Activated naive CD8-positive, alpha-beta T cell treated with anti-CD3 and anti-CD28 coated beads for 36 hours (primary cell): ENCODE data around the gene GSG1L. TPM values are rescaled to one million over a fixed set of nuclear protein-coding genes. Genes with fewer than 3 reads are reported as not detected.

Experiments used
- DNase-seq: peaks from one replicate; pipeline ENCODE4 v3.0.0; 2021
- H3K27ac Mint-ChIP-seq: one replicate; pipeline ENCODE4 v1.8.0; 2022; ENCODE audit warnings: mild to moderate bottlenecking, moderate library complexity, mixed read lengths
- H3K27me3 Mint-ChIP-seq: one replicate; pipeline ENCODE4 v1.8.0; 2022; ENCODE audit warnings: mild to moderate bottlenecking, mixed read lengths
- H3K36me3 Mint-ChIP-seq: one replicate; pipeline ENCODE4 v1.8.0; 2021; ENCODE audit warnings: mild to moderate bottlenecking, mixed read lengths
- H3K4me1 Mint-ChIP-seq: one replicate; pipeline ENCODE4 v1.8.0; 2021; ENCODE audit warnings: mixed read lengths
- H3K4me3 Mint-ChIP-seq: one replicate; pipeline ENCODE4 v1.8.0; 2022; ENCODE audit warnings: mild to moderate bottlenecking, moderate library complexity, mixed read lengths
- H3K9me3 Mint-ChIP-seq: one replicate; pipeline ENCODE4 v1.8.0; 2022; ENCODE audit warnings: mixed read lengths
- total RNA-seq, 2 experiments: library from RNA; stranded (reverse); gene quantifications; one replicate each; pipeline ENCODE4 v1.2.3, GENCODE V29; 2021

Gene GSG1L
- total RNA-seq, 2 experiments from 2014 or later: not detected

DNA sequence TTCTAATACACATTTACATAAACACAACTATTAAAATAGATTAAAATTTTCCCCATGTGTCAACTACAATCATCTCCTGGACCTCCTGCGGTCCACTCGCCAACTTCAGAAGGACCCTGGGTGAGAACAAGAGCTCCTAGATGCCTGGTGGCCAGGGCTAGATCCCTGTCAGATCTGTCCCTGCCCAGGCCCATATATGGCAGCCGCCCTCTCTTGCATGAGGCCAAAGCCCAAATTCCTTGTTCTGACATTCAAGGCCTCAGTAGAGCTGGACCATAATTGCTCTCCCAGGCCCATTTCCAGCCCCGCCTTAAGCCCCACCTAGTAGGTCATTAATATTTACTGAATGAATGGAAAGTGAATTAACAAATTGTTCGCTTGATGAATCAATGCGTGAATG is 275.8 kb downstream of the GSG1L start:
- H3K9me3 Mint-ChIP-seq: no peaks in the 10 kb centered on the region
- no peaks in the 10 kb centered on the region for H3K4me1 Mint-ChIP-seq
- H3K36me3 Mint-ChIP-seq: no peaks in the 10 kb centered on the region
- H3K27ac Mint-ChIP-seq: no peak overlapping the region
- H3K4me3 Mint-ChIP-seq: no peak overlapping the region
- H3K27me3 Mint-ChIP-seq: no peaks in the 10 kb centered on the region
- DNase-seq: no peak

DNA sequence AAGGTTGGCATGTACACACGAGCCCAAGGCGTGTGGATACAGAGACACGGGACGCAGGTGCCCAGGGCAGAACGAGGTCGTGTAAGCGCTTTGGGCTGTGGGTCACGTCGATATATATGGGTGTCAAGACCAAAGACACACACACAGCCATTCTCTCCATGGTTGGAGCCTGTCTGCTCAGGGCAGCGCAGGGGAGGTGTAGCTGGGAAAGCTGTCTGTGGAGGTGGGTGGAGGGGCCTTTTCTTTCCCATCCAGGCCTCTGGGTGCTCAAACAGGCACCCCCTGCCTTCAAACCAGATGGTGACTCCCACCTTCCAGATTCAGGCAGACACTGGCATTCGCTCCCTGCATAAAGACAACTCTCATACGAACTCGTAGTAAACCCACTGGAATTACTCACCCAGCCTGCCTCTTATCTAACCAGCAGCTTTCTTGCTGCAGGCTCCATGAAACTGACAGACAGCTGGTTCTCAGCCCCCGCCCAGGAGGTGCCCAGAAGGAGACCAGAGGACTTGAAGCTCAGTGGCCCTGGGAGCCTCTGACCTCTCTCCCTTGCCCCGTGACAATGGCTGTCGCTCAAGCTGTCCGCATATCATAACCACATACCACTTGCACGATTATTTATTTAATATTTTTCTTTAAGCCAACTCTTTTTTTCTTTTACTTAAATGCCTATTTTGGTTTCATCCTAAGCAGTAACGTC is 276.4 kb downstream of the GSG1L start:
- Mint-ChIP-seq H3K27ac (no peak overlapping the region), H3K9me3 (no peaks in the 10 kb centered on the region), H3K4me3 (no peak overlapping the region), H3K4me1 (no peaks in the 10 kb centered on the region), H3K27me3 (no peaks in the 10 kb centered on the region), H3K36me3 (no peaks in the 10 kb centered on the region)
- no peak for DNase-seq

DNA sequence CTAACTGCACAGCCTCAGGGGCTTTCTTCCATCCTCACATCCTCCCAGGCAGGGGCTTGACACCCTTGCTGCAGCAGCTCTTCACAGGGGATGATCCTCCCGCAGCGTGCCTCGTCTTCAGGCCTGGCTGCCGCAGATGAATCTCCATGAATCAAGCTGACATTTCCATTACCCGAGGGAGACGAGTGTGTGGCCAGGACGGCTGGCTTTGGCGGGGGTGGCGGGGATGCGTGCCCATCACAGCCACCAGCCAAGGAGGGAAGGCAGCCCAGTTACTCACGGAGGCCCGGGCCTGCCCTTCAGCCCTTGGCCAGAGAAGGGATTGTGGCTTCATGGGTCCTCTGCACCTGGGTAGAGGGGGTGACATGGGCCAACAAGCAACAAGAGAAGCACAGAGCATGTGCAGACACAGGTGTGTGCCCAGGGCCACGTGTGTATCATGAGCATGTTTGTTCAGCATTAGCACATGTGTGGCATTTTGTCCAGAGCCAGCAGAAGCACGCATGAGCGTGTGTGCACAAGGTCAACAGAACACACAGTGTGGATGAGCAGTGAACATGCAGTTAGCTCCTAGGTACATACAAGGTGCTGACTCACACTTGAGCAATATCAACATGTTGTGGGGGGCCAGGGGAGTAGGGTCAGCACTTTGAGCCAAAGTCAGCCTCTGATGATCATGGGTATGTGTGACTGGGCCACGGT is 277.1 kb downstream of the GSG1L start:
- Mint-ChIP-seq H3K36me3 (no peaks in the 10 kb centered on the region), H3K9me3 (no peaks in the 10 kb centered on the region), H3K4me1 (no peaks in the 10 kb centered on the region), H3K4me3 (no peak overlapping the region), H3K27me3 (no peaks in the 10 kb centered on the region), H3K27ac (no peak overlapping the region)
- no peak for DNase-seq

DNA sequence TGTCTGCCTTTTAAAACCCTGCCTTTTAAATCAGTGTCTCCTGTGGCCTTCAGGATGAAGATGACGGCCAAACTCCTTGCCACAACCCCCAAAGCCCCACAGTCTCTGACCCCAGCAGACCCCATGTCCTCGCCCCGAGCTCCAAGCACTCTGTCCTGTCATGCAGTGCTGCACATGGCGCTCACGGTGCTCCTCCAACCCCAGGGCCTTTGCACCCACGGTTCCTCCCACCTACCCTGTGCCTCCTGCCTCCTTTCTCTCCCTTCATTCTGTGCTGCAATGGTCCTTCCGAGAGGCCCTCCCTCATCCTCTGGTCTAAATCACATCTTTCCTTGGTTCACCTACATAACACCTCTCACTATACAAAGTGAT is 278.2 kb downstream of the GSG1L start:
- no peaks in the 10 kb centered on the region for H3K4me1 Mint-ChIP-seq
- no peak overlapping the region for H3K4me3 Mint-ChIP-seq
- H3K36me3 Mint-ChIP-seq: no peaks in the 10 kb centered on the region
- no peak for DNase-seq
- no peaks in the 10 kb centered on the region for H3K9me3 Mint-ChIP-seq
- no peak overlapping the region for H3K27ac Mint-ChIP-seq
- H3K27me3 Mint-ChIP-seq: no peaks in the 10 kb centered on the region

DNA sequence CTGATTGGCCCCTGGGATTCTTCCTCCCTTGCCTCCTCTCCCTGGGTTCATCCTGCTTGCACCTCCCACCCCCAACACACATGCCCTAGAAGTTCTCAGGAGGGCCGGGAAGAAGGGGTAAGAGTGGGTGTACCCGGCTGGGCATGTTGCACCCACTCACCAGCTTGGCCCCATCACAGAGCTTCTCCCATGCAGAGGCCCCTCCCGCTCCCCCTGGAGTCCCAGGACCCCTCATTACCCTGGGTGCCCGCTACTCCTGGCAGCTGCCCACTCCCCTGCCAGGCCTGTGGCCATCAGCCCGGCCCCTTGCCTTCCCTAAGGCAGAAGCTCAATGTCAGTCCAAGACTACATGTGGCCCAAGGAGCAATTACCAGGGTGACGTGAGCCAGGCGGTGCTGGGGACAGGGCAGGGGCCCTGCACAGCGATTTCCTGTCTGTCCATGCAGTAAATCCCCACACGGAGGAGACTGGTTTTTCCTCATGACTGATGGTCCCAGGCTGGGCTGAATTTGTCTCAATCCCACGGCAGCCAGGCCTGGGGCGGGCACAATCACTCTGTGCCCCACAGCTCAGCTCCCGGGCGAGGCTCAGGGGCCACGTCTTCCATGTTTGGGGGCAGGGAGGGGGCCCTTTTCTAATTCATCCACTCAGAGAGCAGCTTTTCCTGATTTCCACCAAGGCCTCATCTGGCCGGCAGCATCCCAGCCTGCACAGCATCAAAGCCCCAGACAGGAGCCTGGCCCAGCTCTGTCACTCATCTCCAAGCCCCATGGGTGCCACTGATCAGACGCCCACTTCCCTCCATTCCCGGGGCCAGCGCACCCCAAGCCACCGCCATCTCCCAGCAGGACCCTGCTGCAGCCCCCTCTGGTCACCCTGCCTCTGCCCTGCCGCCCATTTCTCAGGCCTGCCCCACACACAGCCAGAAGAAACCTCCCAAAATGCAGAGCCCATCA is 278.9 kb downstream of the GSG1L start:
- DNase-seq: no peak
- H3K4me1 Mint-ChIP-seq: no peaks in the 10 kb centered on the region
- no peaks in the 10 kb centered on the region for H3K9me3 Mint-ChIP-seq
- no peaks in the 10 kb centered on the region for H3K36me3 Mint-ChIP-seq
- H3K27ac Mint-ChIP-seq: no peak overlapping the region
- H3K27me3 Mint-ChIP-seq: no peaks in the 10 kb centered on the region
- no peak overlapping the region for H3K4me3 Mint-ChIP-seq

DNA sequence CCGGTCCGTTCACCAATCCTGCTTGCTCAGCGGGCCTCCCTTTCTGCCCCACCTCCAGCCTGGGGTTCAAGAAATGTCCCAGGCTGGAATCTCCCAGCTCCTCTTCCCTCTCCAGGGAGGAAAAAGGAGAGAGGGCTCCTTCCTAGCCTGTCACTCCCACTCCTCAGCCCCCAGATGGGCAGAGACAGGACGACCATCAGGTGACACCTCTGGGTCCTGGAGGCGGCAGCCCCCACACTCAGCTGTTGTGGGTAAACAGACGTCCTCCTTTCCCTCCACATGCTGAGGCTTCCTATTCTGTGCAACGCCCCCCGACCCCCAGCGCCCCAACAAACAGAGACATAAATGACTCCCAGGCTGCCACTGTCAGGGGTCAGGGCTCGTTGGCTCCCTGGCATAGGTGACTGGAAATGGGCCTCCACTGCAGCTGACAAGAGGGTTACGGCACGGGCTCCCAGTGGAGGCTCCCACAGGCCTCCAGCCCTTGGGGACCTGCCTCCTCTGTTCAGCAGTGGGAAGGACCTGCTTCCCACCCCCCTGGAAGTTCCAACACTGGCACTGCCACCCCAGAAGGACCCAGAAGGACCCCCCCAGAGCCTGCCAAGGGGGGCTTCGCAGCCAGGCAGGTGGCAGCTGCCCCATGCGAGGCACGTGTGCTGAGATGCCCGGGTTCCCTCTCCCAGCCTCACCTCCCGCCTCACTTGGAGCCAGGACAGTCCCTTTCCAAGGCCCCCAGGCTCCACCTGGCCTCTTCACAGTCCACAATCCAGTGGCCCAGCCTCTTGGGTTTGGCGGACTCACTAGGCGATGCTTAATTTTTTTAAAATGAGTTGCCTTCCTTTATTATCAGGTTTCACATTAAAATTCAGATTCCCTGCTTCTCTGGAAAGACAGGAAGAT is 281.3 kb downstream of the GSG1L start:
- Mint-ChIP-seq H3K27ac (no peak overlapping the region), H3K27me3 (no peaks in the 10 kb centered on the region), H3K9me3 (no peaks in the 10 kb centered on the region), H3K36me3 (no peaks in the 10 kb centered on the region), H3K4me1 (no peaks in the 10 kb centered on the region), H3K4me3 (no peak overlapping the region)
- no peak for DNase-seq

DNA sequence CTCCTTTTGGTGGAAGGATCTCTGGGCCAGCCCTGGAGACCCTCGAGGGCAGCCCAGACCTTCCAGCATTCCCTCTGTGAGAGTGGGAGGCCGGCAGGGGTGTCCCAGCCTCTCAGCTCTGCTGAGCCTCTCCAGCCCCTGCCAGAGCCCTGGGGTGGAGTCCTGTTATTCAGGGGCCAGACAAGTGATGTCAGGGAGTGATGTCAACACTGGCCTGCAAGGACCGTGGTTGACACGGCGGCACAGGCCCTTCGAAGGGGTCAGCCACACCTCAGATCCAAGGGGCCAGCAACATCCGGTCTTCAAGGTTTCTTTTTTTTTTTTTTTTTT is 282.4 kb downstream of the GSG1L start:
- no peak overlapping the region for H3K4me3 Mint-ChIP-seq
- H3K27me3 Mint-ChIP-seq: no peaks in the 10 kb centered on the region
- no peaks in the 10 kb centered on the region for H3K4me1 Mint-ChIP-seq
- DNase-seq: no peak
- no peaks in the 10 kb centered on the region for H3K36me3 Mint-ChIP-seq
- H3K27ac Mint-ChIP-seq: no peak overlapping the region
- no peaks in the 10 kb centered on the region for H3K9me3 Mint-ChIP-seq

DNA sequence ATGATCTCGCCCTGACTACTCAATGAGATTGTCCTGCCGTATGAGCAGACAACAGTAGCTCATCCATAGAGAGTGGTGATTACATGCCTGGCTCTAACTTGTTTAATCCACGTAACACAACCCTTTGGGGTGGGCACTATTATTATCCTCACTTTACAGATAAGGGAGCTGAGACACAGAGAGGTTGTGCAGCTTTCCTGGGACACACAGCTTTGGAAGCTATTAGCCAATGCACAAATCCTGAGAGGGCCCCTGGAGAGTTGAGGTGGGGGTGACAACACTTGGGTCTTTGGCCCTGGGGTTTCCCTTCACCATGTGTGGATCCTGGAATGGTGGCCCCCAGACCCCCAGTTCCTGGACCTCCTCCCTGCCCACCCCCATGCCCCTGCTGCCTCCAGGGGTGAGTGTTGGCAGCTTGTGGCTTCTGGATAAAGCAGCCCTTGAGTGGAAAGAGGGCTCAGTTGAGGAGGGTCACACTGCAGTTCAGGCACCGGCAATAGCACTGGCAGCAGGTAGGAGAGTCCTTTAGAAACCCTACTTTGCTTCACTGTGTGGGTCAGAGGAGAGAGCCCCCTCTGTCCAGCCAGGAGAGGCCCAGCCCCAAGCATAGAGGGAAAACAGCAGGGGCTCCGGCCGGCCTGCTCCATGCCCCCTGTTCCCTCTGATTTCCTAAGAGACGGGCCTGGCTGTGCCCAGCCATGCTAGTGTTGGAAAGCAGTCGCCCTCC is 282.9 kb downstream of the GSG1L start:
- Mint-ChIP-seq H3K27me3 (no peaks in the 10 kb centered on the region), H3K4me1 (no peaks in the 10 kb centered on the region), H3K4me3 (no peak overlapping the region), H3K36me3 (no peaks in the 10 kb centered on the region), H3K9me3 (no peaks in the 10 kb centered on the region), H3K27ac (no peak overlapping the region)
- no peak for DNase-seq

DNA sequence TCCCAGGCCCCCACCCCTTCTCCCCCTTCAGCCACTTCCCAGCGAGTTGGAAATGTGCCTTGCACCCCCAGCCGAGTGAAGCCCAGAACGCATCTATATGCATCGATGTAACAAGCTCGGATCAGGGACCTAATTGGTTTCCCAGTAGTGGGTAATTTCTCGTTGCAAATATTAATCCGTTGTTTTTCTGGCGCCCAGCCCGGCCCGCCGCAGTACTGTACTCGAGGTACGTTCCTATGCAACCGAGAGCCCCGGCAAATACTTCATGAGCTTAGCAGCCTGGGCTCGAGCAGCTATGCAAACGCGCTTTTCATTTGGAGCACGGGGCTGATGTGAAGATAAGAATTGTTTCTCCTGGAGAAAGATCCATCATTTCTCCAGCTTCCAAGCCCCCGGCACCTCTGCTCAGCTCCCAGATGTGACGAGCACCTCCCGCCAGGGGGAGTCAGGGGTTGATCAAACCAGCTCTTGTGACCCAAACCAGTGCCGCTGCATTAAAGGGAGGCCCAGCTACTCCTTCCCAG is 283.8 kb downstream of the GSG1L start:
- H3K36me3 Mint-ChIP-seq: peaks cover under 1% of the 10 kb centered on the region
- no peaks in the 10 kb centered on the region for H3K4me1 Mint-ChIP-seq
- H3K27ac Mint-ChIP-seq: no peak overlapping the region
- no peaks in the 10 kb centered on the region for H3K9me3 Mint-ChIP-seq
- DNase-seq: no peak
- no peaks in the 10 kb centered on the region for H3K27me3 Mint-ChIP-seq
- no peak overlapping the region for H3K4me3 Mint-ChIP-seq

DNA sequence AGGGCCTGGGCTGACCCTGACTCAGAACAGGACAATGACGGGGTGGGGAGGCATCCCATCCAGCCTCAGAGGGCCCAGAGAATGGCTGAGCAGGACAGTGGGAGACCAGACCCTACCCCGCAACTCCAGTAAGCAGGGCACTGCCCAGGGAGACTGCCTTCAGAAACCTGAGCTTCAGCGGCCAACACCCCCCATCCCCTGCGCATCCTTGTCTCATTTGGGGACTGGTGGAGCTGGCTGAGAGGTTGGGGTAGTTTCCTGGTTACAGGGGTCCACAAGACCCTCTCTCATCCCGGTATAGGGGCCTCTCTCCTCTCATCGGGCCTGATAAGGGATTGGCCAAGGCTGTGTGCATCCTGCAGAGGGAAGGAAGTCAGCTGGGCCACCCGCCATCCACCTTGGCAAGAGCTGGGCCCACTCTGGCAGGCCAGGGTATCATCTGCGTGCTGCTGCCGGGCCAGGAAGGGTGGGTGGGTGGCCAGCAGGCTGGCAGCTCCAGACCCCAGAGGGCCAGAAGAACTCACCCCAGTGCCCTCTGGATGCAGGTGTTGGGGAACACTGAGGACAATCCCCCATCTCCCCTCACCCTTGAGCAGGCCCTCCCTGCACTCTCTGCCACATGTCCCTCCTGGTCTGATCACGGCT is 284.5 kb downstream of the GSG1L start:
- Mint-ChIP-seq H3K4me1 (no peaks in the 10 kb centered on the region), H3K27ac (no peak overlapping the region), H3K36me3 (peaks cover 3% of the 10 kb centered on the region), H3K27me3 (no peaks in the 10 kb centered on the region), H3K9me3 (no peaks in the 10 kb centered on the region), H3K4me3 (no peak overlapping the region)
- DNase-seq: no peak

DNA sequence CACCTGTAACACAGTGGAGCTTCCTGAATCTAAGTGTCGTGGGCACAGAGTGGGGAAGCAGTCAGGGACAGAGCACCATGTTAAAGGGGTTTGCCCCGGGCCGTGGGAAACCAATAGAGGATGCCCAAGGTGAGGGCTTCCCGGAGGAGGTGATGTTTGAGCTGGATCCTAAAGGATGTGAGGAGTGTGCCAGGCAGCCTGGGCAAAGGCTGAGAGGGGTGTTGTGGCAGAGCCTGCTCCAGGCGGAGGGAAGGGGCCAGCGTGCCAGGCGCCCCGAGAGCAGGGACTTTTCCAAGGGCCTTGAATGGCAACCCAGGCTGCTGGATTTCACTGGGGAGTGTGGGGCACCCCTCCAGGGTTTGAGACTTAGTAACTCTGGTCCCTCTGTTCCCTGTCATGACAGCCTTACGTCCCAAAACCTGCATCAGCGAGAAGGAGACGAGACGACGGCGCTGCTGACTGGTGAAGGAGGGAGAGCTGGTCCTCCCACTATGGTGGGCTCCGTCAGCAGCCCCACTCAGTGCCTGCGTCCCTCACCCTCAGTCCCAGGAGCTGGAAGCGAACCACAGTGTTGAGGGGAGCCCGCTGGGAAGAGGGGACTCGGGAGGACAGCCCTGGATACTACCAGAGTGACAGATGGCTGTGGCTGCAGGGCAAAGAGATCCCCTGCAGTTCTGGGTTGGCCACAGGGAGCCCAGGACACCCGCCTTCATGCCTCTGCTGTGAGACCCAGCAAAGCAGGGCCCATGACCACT is 285.2 kb downstream of the GSG1L start:
- Mint-ChIP-seq H3K36me3 (peaks cover 3% of the 10 kb centered on the region), H3K27me3 (no peaks in the 10 kb centered on the region), H3K27ac (no peak overlapping the region), H3K4me1 (no peaks in the 10 kb centered on the region), H3K4me3 (no peak overlapping the region), H3K9me3 (no peaks in the 10 kb centered on the region)
- no peak for DNase-seq

DNA sequence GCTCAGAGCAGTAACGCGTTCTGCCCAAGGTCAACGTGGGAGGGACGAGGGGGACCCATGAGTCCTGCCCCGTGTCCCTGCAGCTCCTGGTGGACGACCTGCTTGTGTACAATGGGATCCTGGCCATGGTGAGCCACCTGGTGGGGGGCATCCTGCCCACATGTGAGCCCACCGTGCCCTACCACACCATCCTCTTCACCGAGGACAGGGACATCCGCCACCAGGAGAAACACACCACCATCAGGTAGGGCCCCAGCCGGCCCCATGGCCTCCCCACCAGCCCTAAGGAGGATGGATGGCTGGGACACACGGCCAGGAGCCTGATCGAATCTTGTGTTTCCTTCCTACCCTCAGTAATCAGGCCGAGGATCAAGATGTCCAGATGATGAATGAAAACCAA is 286.0 kb downstream of the GSG1L start:
- peaks cover 3% of the 10 kb centered on the region for H3K36me3 Mint-ChIP-seq
- H3K27me3 Mint-ChIP-seq: no peaks in the 10 kb centered on the region
- H3K27ac Mint-ChIP-seq: no peak overlapping the region
- no peaks in the 10 kb centered on the region for H3K9me3 Mint-ChIP-seq
- H3K4me1 Mint-ChIP-seq: no peaks in the 10 kb centered on the region
- H3K4me3 Mint-ChIP-seq: no peak overlapping the region
- DNase-seq: no peak

DNA sequence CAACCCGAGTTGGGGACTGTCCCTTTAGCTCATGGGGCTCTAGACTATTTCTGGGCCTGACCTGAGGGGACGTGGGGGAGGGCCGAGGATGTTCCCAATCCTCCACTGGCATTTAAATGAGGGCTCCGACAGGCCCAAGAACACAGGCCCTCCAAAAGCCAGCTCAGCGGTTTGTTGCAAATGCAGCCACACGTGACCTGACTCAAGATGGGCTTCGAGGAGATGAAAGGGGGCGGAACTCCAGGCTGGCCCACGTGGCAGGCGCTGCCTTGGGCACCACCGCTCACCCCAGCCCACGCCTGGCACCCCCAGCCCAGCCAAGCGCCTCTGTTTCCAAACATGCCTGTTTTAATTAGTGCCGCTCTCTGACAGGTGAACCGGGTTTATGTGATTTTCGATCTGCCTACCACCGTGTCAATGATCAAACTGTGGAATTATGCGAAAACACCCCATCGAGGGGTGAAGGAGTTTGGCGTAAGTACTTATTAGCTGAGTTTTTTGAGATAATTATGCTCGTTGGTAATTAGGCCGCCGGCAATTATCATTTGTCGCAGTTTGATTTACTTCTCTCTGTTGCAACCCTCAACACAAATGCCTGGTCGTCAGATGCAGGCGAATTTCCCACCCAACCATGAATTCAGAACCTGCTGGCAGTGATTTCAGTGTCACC is 286.8 kb downstream of the GSG1L start:
- Mint-ChIP-seq H3K4me1 (no peaks in the 10 kb centered on the region), H3K36me3 (peaks cover 3% of the 10 kb centered on the region), H3K9me3 (no peaks in the 10 kb centered on the region), H3K27ac (no peak overlapping the region), H3K27me3 (no peaks in the 10 kb centered on the region), H3K4me3 (no peak overlapping the region)
- no peak for DNase-seq
